GM21515 (cell line): ENCODE data around the gene CFB.
"Not testable (repeated sequence)": the region's sequence is repeated elsewhere in the genome, so short reads cannot be mapped to it uniquely, and the experiment has no call there.

Experiments
- ATAC-seq: cut with Tn5 transposase; IDR thresholded peaks from one replicate; pipeline ENCODE4 v1.9.1; 2021; ENCODE audit not compliant: unreplicated experiment

CFB gene

GRCh38 chr6:31911826-31912585 lies 33.9 kb upstream of the CFB start:
- no peak for ATAC-seq

- no peak for ATAC-seq
Observed at GRCh38 chr6:31915351-31915750, 30.5 kb upstream of the CFB start.

GRCh38 chr6:31915756-31916155 lies 30.1 kb upstream of the CFB start:
- ATAC-seq = no peak

GRCh38 chr6:31918069-31918720 lies 27.7 kb upstream of the CFB start:
- no peak for ATAC-seq

- ATAC-seq = no peak
Observed at GRCh38 chr6:31919624-31920303, 26.1 kb upstream of the CFB start.

- ATAC-seq = no peak
Observed at GRCh38 chr6:31920811-31921210, 25.1 kb upstream of the CFB start.

GRCh38 chr6:31922942-31923341 lies 23.0 kb upstream of the CFB start:
- ATAC-seq = no peak

GRCh38 chr6:31927242-31927862 lies 18.5 kb upstream of the CFB start, which contains the start of gene C2:
Gene C2, plus strand, starts transcription at chr6:31927717. Its CDS starts 36 bp downstream, at chr6:31927753.
- ATAC-seq = no peak

GRCh38 chr6:31927863-31928671 lies 17.8 kb upstream of the CFB start:
- no peak for ATAC-seq

GRCh38 chr6:31928672-31928939 lies 17.3 kb upstream of the CFB start:
- no peak for ATAC-seq

- ATAC-seq = no peak
Observed at GRCh38 chr6:31930962-31931361, 14.9 kb upstream of the CFB start.

- not testable (repeated sequence) for ATAC-seq
Observed at GRCh38 chr6:31932137-31932536, 13.8 kb upstream of the CFB start.

- ATAC-seq = no peak
Observed at GRCh38 chr6:31933537-31933936, 12.4 kb upstream of the CFB start.

- ATAC-seq = no peak
Observed at GRCh38 chr6:31935021-31935420, 10.9 kb upstream of the CFB start.

- ATAC-seq = no peak
Observed at GRCh38 chr6:31935823-31936222, 10.1 kb upstream of the CFB start.

GRCh38 chr6:31940256-31940664 lies 5.6 kb upstream of the CFB start:
- ATAC-seq = no peak

GRCh38 chr6:31943742-31944141 lies 2.2 kb upstream of the CFB start:
- ATAC-seq = no peak

- ATAC-seq = no peak
Observed at GRCh38 chr6:31945154-31945506, 765 bp upstream of the CFB start.

- no peak for ATAC-seq
Observed at GRCh38 chr6:31946370-31946885, 533 bp downstream of the CFB start.

GRCh38 chr6:31947070-31947675 lies 1.3 kb downstream of the CFB start:
- ATAC-seq = no peak
